ENCODE results near the gene YJU2. TPM values are rescaled to one million over a fixed set of nuclear protein-coding genes. Genes with fewer than 3 reads are reported as not detected.
"Not testable (repeated sequence)": the region's sequence is repeated elsewhere in the genome, so short reads cannot be mapped to it uniquely, and the experiment has no call there.

Gene YJU2
- total RNA-seq, 1 donor from 2014 or later = 13.7 TPM

DNA sequence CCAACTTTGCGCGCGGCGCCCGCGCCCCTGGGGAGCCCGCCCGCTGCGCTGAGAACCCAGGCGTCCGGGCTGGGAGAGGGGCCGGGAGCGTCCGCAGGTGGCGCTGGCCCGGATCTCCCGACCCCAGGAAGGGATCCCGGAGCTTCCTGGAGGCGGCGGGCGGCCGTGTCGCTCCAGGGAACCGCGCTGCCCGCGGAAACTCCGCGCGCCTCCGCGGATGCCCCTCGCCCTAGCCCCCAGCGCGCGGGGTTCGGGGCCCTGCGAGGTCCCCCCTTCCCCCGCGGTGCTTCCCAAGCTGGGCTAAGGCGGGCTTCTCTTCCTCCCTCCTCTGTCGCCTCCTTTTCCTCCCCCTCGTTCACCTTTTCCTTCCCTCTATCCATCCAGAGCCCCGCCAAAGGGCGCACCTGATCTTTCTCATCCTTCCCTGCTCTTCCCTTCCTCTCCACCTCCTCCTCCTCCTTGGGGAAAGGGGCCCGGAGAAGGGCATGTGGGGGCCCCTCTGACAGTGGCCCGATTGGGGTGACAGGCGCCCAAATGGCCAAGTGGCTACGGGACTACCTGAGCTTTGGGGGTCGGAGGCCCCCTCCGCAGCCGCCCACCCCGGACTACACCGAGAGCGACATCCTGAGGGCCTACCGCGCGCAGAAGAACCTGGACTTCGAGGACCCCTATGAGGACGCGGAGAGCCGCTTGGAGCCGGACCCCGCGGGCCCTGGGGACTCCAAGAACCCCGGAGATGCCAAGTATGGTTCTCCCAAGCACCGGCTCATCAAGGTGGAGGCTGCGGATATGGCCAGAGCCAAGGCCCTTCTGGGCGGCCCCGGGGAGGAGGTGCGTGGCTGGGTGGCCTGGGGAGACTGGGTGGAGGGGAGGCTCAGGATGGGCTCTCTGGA lies 32.9 kb downstream of the YJU2 start:
- Mint-ChIP-seq H3K4me3 (ENCODE audit: unreplicated experiment) (peak overlapping the region; percentile 47), H3K27me3 (ENCODE audit: low read depth) (peaks cover 31% of the 10 kb centered on the region), H3K36me3 (ENCODE audit: low read depth) (no peaks in the 10 kb centered on the region), H3K27ac (ENCODE audit: unreplicated experiment) (no peak overlapping the region), H3K9me3 (ENCODE audit: low read depth) (no peaks in the 10 kb centered on the region), H3K4me1 (ENCODE audit: low read depth) (peaks cover 6% of the 10 kb centered on the region)
- DNase-seq (ENCODE audit: low spot score) = no peak
- TF ChIP-seq CTCF (IDR thresholded peaks at IDR 0.05) = no peak

DNA sequence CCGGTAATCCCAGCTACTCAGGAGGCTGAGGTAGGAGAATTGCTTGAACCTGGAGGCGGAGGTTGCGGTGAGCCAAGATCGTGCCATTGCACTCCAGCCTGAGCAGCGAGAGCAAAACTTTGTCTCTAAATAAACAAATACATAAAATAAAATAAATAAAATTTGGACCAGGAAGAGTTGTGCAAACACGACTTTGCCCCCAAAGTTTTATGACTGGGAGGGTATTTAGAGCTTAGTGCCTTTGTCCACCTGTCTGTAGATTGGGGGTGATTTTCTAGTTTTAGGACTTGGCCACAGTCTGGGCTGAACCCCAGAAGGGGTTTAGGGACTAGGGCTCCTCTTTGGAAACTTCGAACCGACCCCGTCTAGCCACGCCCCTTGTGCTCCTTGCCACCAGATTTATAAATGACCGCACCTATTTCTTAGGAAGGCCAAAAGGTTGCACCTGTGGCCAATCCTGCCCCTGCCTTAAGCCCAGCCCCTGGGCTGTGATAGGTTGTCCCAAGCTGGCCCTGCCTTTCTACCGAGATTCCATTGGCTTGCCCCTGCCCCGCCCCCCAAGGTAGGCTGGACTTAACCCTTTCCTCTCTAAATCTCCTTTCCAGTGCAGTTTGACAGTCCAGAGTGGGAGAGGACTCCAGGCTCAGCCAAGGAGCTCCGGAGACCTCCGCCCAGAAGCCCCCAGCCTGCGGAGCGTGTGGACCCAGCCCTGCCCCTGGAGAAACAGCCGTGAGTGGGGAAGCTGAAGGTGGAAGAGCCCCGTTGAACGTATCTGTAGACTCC lies 37.5 kb downstream of the YJU2 start:
- peaks cover 3% of the 10 kb centered on the region for H3K4me1 Mint-ChIP-seq (ENCODE audit: low read depth)
- no peak overlapping the region for H3K27ac Mint-ChIP-seq (ENCODE audit: unreplicated experiment)
- DNase-seq (ENCODE audit: low spot score) = no peak
- peaks cover 46% of the 10 kb centered on the region for H3K27me3 Mint-ChIP-seq (ENCODE audit: low read depth)
- no peak for TF ChIP-seq CTCF (IDR thresholded peaks at IDR 0.05)
- H3K4me3 Mint-ChIP-seq (ENCODE audit: unreplicated experiment) = no peak overlapping the region
- H3K9me3 Mint-ChIP-seq (ENCODE audit: low read depth) = no peaks in the 10 kb centered on the region
- H3K36me3 Mint-ChIP-seq (ENCODE audit: low read depth) = no peaks in the 10 kb centered on the region

- Mint-ChIP-seq H3K9me3 (ENCODE audit: low read depth) (no peaks in the 10 kb centered on the region), H3K27me3 (ENCODE audit: low read depth) (peaks cover 46% of the 10 kb centered on the region), H3K4me3 (ENCODE audit: unreplicated experiment) (no peak overlapping the region), H3K4me1 (ENCODE audit: low read depth) (no peaks in the 10 kb centered on the region), H3K36me3 (ENCODE audit: low read depth) (no peaks in the 10 kb centered on the region), H3K27ac (ENCODE audit: unreplicated experiment) (no peak overlapping the region)
- DNase-seq (ENCODE audit: low spot score) = no peak
- TF ChIP-seq CTCF (IDR thresholded peaks at IDR 0.05) = no peak
These were observed 38.1 kb downstream of the YJU2 start for GRCh38 chr19:4284974-4285373.

DNA sequence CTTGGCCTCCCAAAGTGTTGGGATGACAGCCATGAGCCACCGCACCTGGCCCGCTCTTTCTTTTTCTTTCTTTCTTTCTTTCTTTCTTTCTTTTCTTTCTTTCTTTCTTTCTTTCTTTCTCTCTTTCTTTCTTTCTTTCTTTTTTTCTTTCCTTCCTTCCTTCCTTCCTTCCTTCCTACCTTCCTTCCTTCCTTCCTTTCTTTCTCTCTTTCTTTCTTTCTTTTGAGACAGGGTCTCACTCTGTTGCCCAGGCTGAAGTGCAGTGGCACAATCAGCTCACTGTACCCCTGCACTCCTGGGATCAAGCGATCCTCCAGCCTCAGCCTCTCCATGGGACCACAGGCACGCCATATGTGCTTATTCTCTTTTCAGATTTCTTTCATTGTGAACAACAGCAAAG lies 39.3 kb downstream of the YJU2 start:
- not testable (repeated sequence) for H3K27ac Mint-ChIP-seq (ENCODE audit: unreplicated experiment); H3K9me3 Mint-ChIP-seq (ENCODE audit: low read depth); H3K4me1 Mint-ChIP-seq (ENCODE audit: low read depth); H3K4me3 Mint-ChIP-seq (ENCODE audit: unreplicated experiment); DNase-seq (ENCODE audit: low spot score); H3K36me3 Mint-ChIP-seq (ENCODE audit: low read depth)
- H3K27me3 Mint-ChIP-seq (ENCODE audit: low read depth) = peaks cover 48% of the 10 kb centered on the region

- H3K27ac Mint-ChIP-seq (ENCODE audit: unreplicated experiment) = no peak overlapping the region
- H3K9me3 Mint-ChIP-seq (ENCODE audit: low read depth) = no peaks in the 10 kb centered on the region
- no peaks in the 10 kb centered on the region for H3K36me3 Mint-ChIP-seq (ENCODE audit: low read depth)
- TF ChIP-seq CTCF (IDR thresholded peaks at IDR 0.05) = no peak
- no peaks in the 10 kb centered on the region for H3K4me1 Mint-ChIP-seq (ENCODE audit: low read depth)
- DNase-seq (ENCODE audit: low spot score) = no peak
- H3K27me3 Mint-ChIP-seq (ENCODE audit: low read depth) = peaks cover 31% of the 10 kb centered on the region
- no peak overlapping the region for H3K4me3 Mint-ChIP-seq (ENCODE audit: unreplicated experiment)
These were observed 41.4 kb downstream of the YJU2 start for GRCh38 chr19:4288091-4288777.

All from chondrocyte (in vitro differentiated cells).